NT2/D1 (cell line): ENCODE measurements around the gene KCNH2.
"Not testable (repeated sequence)": the region's sequence is repeated elsewhere in the genome, so short reads cannot be mapped to it uniquely, and the experiment has no call there.

Experiments
- DNase-seq: peaks from one replicate; pipeline ENCODE4 v3.0.0-alpha.2; 2011; ENCODE audit warnings: low read depth, low spot score
- H3K27me3 ChIP-seq: 2 replicates; pipeline ENCODE4 v1.6.0; 2011; ENCODE audit warnings: mild to moderate bottlenecking; ENCODE audit not compliant: insufficient read length, insufficient read depth
- H3K36me3 ChIP-seq: 2 replicates; pipeline ENCODE4 v1.6.1; 2011; ENCODE audit warnings: mild to moderate bottlenecking, low read length, mixed read lengths; ENCODE audit not compliant: insufficient read depth, insufficient read length
- H3K4me1 ChIP-seq: 2 replicates; pipeline ENCODE4 v1.5.1; 2011; ENCODE audit not compliant: insufficient read depth, insufficient read length
- H3K4me3 ChIP-seq: 2 replicates; pipeline ENCODE4 v1.5.1; 2011; ENCODE audit warnings: low read depth; ENCODE audit not compliant: insufficient read length
- H3K9ac ChIP-seq: 2 replicates; pipeline ENCODE4 v1.6.0; 2011; ENCODE audit warnings: low read depth; ENCODE audit not compliant: insufficient read length
- H3K9me3 ChIP-seq: 2 replicates; pipeline ENCODE4 v1.5.1; 2011; ENCODE audit warnings: mild to moderate bottlenecking, low read length; ENCODE audit not compliant: insufficient read depth
- SUZ12 ChIP-seq: IDR thresholded peaks from 2 replicates; pipeline ENCODE4 v1.6.1; 2011; ENCODE audit not compliant: insufficient read length, insufficient read depth; ENCODE audit errors: extremely low read depth
- YY1 ChIP-seq: IDR thresholded peaks from 2 replicates; pipeline ENCODE4 v1.6.1; 2011; ENCODE audit not compliant: insufficient read length, insufficient read depth
- ZNF274 ChIP-seq: IDR thresholded peaks from 2 replicates; pipeline ENCODE4 v1.6.1; 2011; ENCODE audit warnings: mild to moderate bottlenecking, low read depth, low read length

Gene KCNH2

DNA sequence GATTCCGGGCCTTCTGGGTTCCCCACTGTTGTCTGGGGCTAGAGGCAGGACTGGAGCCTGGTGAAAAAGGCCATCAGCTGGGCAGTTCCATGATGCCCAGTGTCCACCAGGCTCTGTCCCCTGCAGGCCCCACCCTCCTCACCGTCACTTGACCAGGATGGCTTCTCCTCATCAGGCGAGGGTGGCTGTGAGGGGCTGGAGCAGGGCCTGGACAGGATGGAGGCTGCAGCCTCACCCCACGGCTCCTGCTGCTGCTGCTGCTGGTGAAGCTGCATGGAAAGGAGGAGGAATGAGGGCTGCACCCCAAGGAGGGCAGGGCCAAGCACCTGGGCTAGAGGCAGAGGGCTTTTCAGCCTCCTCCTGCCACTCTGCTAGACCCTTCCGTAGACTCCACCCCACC is 37.8 kb upstream of the KCNH2 start:
- H3K4me3 ChIP-seq = no peak overlapping the region
- peaks cover 31% of the 10 kb centered on the region for H3K4me1 ChIP-seq
- no peaks in the 10 kb centered on the region for H3K9me3 ChIP-seq
- TF ChIP-seq YY1 = no peak
- no peak for TF ChIP-seq SUZ12
- peaks cover 12% of the 10 kb centered on the region for H3K36me3 ChIP-seq
- DNase-seq = no peak
- H3K27me3 ChIP-seq = peaks cover 3% of the 10 kb centered on the region
- H3K9ac ChIP-seq = no peak overlapping the region

DNA sequence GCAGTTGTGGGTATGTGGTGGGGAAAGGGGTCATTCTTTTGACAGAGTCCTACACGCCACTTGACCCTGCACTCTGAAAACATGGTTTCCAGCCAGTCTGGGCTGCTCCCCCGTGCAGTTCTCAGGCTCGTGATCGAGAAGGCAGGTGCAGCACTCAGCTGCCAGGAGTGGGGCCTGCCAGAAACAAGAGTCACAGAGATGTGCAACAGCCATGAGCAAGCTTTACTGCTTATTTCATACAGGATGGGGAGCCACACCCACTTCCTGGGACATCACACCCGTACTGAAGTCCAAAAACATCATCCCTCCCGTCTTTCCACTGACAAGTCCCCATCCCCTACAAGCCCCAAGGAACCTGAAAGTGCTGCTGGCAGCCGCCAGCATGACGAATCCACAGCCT is 36.8 kb upstream of the KCNH2 start:
- H3K4me3 ChIP-seq = no peak overlapping the region
- TF ChIP-seq YY1 = no peak
- no peak for TF ChIP-seq ZNF274
- no peak for TF ChIP-seq SUZ12
- no peak for DNase-seq
- no peak overlapping the region for H3K9ac ChIP-seq
- H3K36me3 ChIP-seq = peaks cover 12% of the 10 kb centered on the region
- H3K9me3 ChIP-seq = no peaks in the 10 kb centered on the region
- H3K4me1 ChIP-seq = peaks cover 27% of the 10 kb centered on the region
- H3K27me3 ChIP-seq = peaks cover 3% of the 10 kb centered on the region

DNA sequence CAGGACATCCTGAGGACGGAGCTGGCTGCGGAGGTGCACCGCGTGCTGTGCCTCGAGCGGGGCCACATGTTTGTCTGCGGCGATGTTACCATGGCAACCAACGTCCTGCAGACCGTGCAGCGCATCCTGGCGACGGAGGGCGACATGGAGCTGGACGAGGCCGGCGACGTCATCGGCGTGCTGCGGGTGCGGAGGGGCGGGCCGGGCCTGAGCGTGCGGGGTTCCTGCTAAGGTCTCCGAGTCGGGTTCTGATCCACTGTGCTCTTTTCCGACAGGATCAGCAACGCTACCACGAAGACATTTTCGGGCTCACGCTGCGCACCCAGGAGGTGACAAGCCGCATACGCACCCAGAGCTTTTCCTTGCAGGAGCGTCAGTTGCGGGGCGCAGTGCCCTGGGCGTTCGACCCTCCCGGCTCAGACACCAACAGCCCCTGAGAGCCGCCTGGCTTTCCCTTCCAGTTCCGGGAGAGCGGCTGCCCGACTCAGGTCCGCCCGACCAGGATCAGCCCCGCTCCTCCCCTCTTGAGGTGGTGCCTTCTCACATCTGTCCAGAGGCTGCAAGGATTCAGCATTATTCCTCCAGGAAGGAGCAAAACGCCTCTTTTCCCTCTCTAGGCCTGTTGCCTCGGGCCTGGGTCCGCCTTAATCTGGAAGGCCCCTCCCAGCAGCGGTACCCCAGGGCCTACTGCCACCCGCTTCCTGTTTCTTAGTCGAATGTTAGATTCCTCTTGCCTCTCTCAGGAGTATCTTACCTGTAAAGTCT is 35.8 kb upstream of the KCNH2 start:
- no peak overlapping the region for H3K9ac ChIP-seq
- peaks cover 21% of the 10 kb centered on the region for H3K4me1 ChIP-seq
- H3K9me3 ChIP-seq = no peaks in the 10 kb centered on the region
- no peak for TF ChIP-seq ZNF274
- no peak for TF ChIP-seq SUZ12
- TF ChIP-seq YY1 = no peak
- DNase-seq = no peak
- H3K4me3 ChIP-seq = no peak overlapping the region
- H3K27me3 ChIP-seq = peaks cover 3% of the 10 kb centered on the region
- H3K36me3 ChIP-seq = peaks cover 12% of the 10 kb centered on the region

DNA sequence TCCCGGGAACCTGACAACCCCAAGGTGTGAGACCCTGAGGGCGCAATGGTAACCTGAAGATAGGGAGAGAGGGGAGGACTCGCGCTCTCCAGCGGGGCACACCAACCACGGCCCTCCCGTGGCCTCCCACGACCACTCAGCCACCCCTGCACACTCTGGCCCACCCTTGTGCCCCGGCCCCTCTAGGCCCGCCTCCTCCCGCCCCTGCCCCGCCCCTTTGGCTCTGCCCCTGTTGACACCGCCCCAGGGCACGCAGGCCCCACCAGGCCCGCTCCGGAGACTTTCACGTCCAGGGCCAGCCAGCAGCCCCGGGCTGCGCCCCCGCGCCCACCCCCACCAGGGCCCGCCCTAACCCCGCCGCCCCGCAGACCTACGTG is 35.2 kb upstream of the KCNH2 start:
- Histone ChIP-seq H3K4me1 (peaks cover 21% of the 10 kb centered on the region), H3K4me3 (no peak overlapping the region)
- DNase-seq = no peak

DNA sequence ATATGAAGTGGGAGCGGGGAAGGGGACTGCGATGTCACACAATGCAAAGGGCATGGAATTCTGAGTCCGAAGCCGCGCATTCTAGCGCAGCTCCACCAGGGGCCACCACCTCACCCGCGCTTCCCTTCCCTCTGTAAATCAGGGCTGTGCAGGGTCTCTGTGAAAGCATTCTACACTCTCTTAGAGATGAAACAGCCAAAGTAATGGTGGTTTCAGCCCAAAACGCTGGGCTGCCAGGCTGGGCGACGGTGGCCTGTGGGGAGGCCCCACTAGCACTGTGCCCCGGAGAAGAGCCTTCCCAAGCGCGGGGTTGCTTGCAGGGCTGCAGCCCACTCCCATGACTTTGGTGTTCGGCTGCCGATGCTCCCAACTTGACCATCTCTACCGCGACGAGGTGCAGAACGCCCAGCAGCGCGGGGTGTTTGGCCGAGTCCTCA is 34.8 kb upstream of the KCNH2 start:
- H3K4me1 ChIP-seq = peaks cover 23% of the 10 kb centered on the region
- H3K9ac ChIP-seq = no peak overlapping the region
- H3K9me3 ChIP-seq = no peaks in the 10 kb centered on the region
- no peak overlapping the region for H3K4me3 ChIP-seq
- no peak for DNase-seq
- H3K36me3 ChIP-seq = peaks cover 12% of the 10 kb centered on the region
- peaks cover 3% of the 10 kb centered on the region for H3K27me3 ChIP-seq
- TF ChIP-seq YY1 (no peak), SUZ12 (no peak), ZNF274 (no peak)

More for the DNA sequence above, 35.2 kb upstream of the KCNH2 start:
- Histone ChIP-seq H3K9me3 (no peaks in the 10 kb centered on the region), H3K36me3 (peaks cover 12% of the 10 kb centered on the region), H3K27me3 (peaks cover 3% of the 10 kb centered on the region), H3K9ac (no peak overlapping the region)
- TF ChIP-seq SUZ12 = no peak
- TF ChIP-seq YY1 = no peak
- no peak for TF ChIP-seq ZNF274

DNA sequence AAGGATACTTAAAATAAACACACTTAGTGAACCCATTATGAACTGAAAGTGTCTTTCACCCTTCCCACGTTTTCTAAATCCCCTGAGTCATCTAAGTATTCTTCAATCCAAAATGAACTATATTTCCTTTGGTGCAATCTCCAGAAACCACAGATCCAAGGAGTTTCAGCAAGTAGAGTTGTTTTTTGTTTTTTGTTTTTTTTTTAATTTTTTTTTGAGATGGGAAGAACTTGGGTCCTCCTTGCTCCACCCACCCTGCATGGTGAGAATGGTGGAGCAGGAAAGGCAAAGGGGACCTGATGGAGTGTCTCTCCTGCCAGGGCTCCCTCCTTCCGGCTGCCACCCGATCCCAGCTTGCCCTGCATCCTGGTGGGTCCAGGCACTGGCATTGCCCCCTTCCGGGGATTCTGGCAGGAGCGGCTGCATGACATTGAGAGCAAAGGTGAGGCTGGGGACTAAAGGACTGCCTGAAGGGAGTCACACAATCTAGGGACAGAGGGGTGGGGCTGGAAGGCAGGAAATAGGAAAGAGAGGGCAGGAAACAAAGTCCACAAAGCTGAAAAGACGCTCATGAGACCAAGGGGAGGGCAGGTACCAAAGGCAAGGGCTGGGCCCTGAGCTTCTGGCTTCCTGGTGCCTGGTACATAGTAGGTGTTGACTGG is 34.0 kb upstream of the KCNH2 start:
- no peaks in the 10 kb centered on the region for H3K9me3 ChIP-seq
- DNase-seq = no peak
- no peaks in the 10 kb centered on the region for H3K27me3 ChIP-seq
- H3K4me3 ChIP-seq = no peak overlapping the region
- H3K9ac ChIP-seq = no peak overlapping the region
- TF ChIP-seq ZNF274 (no peak), YY1 (no peak), SUZ12 (no peak)
- H3K4me1 ChIP-seq = peaks cover 24% of the 10 kb centered on the region
- H3K36me3 ChIP-seq = peaks cover 12% of the 10 kb centered on the region

DNA sequence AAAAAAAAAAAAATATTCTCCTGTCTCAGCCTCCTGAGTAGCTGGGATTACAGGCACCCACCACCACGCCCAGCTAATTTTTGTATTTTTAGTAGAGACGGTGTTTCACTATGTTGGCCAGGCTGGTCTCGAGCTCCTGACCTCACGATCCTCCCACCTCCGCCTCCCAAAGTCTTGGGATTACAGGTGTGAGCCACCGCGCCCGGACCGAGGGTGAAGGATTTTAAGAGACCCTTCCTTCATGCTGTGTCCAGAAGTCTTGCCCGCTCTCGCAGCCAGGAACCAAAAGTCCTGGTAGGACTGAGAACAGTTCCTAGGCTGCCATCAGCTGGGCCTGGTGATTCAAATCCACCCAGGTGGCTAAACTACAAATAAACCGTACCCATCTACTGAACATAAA is 33.5 kb upstream of the KCNH2 start:
- not testable (repeated sequence) for H3K4me3 ChIP-seq, H3K9ac ChIP-seq, H3K9me3 ChIP-seq, DNase-seq, H3K27me3 ChIP-seq
- H3K36me3 ChIP-seq = peaks cover 12% of the 10 kb centered on the region
- peaks cover 27% of the 10 kb centered on the region for H3K4me1 ChIP-seq
